Stimulated activated CD8-positive, alpha-beta memory T cell treated with anti-CD3 and anti-CD28 coated beads, Interleukin-2, amount 100 ng/mL, for 48 hours (primary cell): ENCODE measurements around the gene RHEX.
"Not testable (repeated sequence)": the region's sequence is repeated elsewhere in the genome, so short reads cannot be mapped to it uniquely, and the experiment has no call there.

Experiments used
- DNase-seq, 2 donors: peaks; one replicate each; pipeline ENCODE4 v3.0.0-alpha.2; 2020; ENCODE audit warnings: low read depth in 2 of 2

Gene RHEX

GRCh38 chr1:206052919-206053610 lies at the start of gene RHEX:
Gene RHEX (plus strand): TSS chr1:206053173. CDS start chr1:206097829, 44,656 bp downstream.
- DNase-seq = not testable (repeated sequence)

- DNase-seq = no peak
Measured at GRCh38 chr1:206003854-206004800, 48.8 kb upstream of the RHEX start.

GRCh38 chr1:206004826-206005225 lies 48.1 kb upstream of the RHEX start:
- DNase-seq = no peak

- DNase-seq = no peak
Measured at GRCh38 chr1:206005234-206005633, 47.7 kb upstream of the RHEX start.

- DNase-seq = no peak
Measured at GRCh38 chr1:206005778-206006180, 47.2 kb upstream of the RHEX start.

GRCh38 chr1:206006946-206007345 lies 46.0 kb upstream of the RHEX start:
- no peak for DNase-seq

GRCh38 chr1:206010060-206010459 lies 42.9 kb upstream of the RHEX start:
- no peak for DNase-seq

- no peak for DNase-seq
Measured at GRCh38 chr1:206011057-206011456, 41.9 kb upstream of the RHEX start.

GRCh38 chr1:206012086-206012859 lies 40.7 kb upstream of the RHEX start:
- no peak for DNase-seq

GRCh38 chr1:206013026-206013795 lies 39.8 kb upstream of the RHEX start:
- DNase-seq = no peak

- DNase-seq = no peak
Measured at GRCh38 chr1:206014601-206015000, 38.4 kb upstream of the RHEX start.

- DNase-seq = no peak
Measured at GRCh38 chr1:206015071-206015470, 37.9 kb upstream of the RHEX start.

- no peak for DNase-seq
Measured at GRCh38 chr1:206020393-206021007, 32.5 kb upstream of the RHEX start.

GRCh38 chr1:206021008-206021625 lies 31.9 kb upstream of the RHEX start:
- DNase-seq = no peak

- no peak for DNase-seq
Measured at GRCh38 chr1:206021626-206022365, 31.2 kb upstream of the RHEX start.

- no peak for DNase-seq
Measured at GRCh38 chr1:206022766-206023165, 30.2 kb upstream of the RHEX start.

- no peak for DNase-seq
Measured at GRCh38 chr1:206023695-206024094, 29.3 kb upstream of the RHEX start, which contains the start of gene CTSE. Gene CTSE (minus strand): TSS chr1:206023895. CDS start chr1:206023791, 104 bp downstream.

- DNase-seq = no peak
Measured at GRCh38 chr1:206025283-206025820, 27.6 kb upstream of the RHEX start.

GRCh38 chr1:206029484-206029883 lies 23.5 kb upstream of the RHEX start:
- DNase-seq = no peak
